GM12878 (cell line): Measurements from ENCODE around the gene SORBS1.

Source experiments
- EP300 ChIP-seq, 2 experiments: fragments of 150-350 bp in 1 of 2; IDR thresholded peaks; 2 replicates each; pipeline ENCODE4 v1.6.1; 2011 to 2012; ENCODE audit warnings: low read depth in 2 of 2, low read length in 2 of 2, borderline replicate concordance in 1 of 2, improper control_type of control experiment in 1 of 2, inconsistent platforms in 1 of 2; ENCODE audit not compliant: control insufficient read depth in 1 of 2
- MEF2A ChIP-seq: IDR thresholded peaks from 2 replicates; pipeline ENCODE4 v1.6.1; 2011; ENCODE audit warnings: low read depth, mild to moderate bottlenecking, low read length, moderate library complexity; ENCODE audit not compliant: insufficient read depth
- POLR2A ChIP-seq: IDR thresholded peaks from 2 replicates; pipeline ENCODE4 v1.6.1; 2011; ENCODE audit warnings: low read depth, mild to moderate bottlenecking, low read length
- RCOR1 ChIP-seq: conservative IDR thresholded peaks from 2 replicates; pipeline ENCODE4 v1.6.1; 2012; ENCODE audit warnings: low read depth, low read length, improper control_type of control experiment
- SPI1 ChIP-seq: IDR thresholded peaks from 2 replicates; pipeline ENCODE4 v1.6.1; 2011; ENCODE audit warnings: low read depth, mild to moderate bottlenecking, low read length, moderate library complexity, borderline replicate concordance; ENCODE audit not compliant: insufficient read depth
- SRF ChIP-seq, 2 experiments: IDR thresholded peaks; 2 replicates each; pipeline ENCODE4 v1.6.1; 2011; ENCODE audit warnings: low read depth in 2 of 2, low read length in 2 of 2, mild to moderate bottlenecking in 1 of 2, moderate library complexity in 1 of 2
- TBL1XR1 ChIP-seq: IDR thresholded peaks from 2 replicates; pipeline ENCODE4 v1.6.1; 2012; ENCODE audit warnings: low read depth, low read length, improper control_type of control experiment
- ZSCAN29 ChIP-seq: fragments of 450-650 bp; IDR thresholded peaks from 2 replicates; pipeline ENCODE4 v1.6.1; 2017; ENCODE audit warnings: mild to moderate bottlenecking, moderate library complexity
- TF ChIP-seq, protein P1 (sequence below): IDR thresholded peaks from 2 replicates; pipeline ENCODE4 v1.6.1; 2012; ENCODE audit warnings: mild to moderate bottlenecking, low read depth, low read length
- TF ChIP-seq, protein P2 (sequence below), 3 experiments: IDR thresholded peaks in 2 of 3; conservative IDR thresholded peaks in 1 of 3; 2 replicates each; pipeline ENCODE4 v1.5.1; 2011; ENCODE audit warnings: low read depth in 3 of 3, low read length in 3 of 3, mild to moderate bottlenecking in 3 of 3, control low read depth in 2 of 3, moderate library complexity in 2 of 3, inconsistent platforms in 1 of 3, mixed read lengths in 1 of 3; ENCODE audit not compliant: control insufficient read depth in 2 of 3, insufficient read depth in 1 of 3; ENCODE audit errors: extremely low read depth in 1 of 3

DNA sequence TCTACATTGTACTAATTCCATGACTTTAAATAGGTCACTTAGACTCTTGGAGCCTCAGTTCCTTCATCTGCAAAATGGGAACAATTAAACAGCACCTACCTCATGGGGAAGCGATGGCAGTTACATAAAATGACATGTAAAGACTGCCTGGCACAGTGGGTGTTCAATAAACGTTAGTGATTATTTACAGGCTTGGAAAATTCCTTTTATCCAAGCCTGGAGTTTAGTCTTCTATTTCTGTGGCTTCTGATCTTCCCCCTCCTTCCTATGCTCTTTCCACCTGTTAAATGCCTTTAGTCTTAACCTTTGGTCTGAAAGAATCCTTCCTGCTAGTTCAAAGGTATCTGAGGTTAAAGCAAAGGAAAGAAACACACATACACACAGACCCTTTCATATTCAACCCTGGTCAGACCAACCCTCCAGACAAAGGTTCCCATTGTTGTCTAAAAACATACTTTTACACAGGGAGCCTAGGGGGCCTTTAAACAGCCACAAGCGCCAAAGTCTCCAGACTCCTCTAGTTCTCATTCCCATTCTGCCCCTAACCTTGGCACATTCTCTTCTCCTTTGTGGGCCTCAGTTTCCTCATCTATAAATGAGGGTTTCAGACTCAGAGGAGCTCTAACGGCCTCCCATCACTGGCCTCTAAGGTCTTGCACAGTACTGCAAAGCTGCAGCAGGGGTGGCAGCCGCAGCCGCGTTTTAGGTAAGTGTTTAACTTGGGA lies 21.4 kb downstream of the SORBS1 start:
- TF ChIP-seq ZSCAN29 (no peak), SRF (IDR thresholded peaks at IDR 0.05; ENCODE audit: low read depth in 2 of 2, low read length in 2 of 2) (no peak), TBL1XR1 (no peak), SPI1 (no peak), RCOR1 (no peak), POLR2A (no peak), EP300 (IDR thresholded peaks at IDR 0.05; ENCODE audit: borderline replicate concordance in 1 of 2, control insufficient read depth in 1 of 2, low read depth in 2 of 2, low read length in 2 of 2) (no peak), MEF2A (no peak)
- TF ChIP-seq, protein P1, sequence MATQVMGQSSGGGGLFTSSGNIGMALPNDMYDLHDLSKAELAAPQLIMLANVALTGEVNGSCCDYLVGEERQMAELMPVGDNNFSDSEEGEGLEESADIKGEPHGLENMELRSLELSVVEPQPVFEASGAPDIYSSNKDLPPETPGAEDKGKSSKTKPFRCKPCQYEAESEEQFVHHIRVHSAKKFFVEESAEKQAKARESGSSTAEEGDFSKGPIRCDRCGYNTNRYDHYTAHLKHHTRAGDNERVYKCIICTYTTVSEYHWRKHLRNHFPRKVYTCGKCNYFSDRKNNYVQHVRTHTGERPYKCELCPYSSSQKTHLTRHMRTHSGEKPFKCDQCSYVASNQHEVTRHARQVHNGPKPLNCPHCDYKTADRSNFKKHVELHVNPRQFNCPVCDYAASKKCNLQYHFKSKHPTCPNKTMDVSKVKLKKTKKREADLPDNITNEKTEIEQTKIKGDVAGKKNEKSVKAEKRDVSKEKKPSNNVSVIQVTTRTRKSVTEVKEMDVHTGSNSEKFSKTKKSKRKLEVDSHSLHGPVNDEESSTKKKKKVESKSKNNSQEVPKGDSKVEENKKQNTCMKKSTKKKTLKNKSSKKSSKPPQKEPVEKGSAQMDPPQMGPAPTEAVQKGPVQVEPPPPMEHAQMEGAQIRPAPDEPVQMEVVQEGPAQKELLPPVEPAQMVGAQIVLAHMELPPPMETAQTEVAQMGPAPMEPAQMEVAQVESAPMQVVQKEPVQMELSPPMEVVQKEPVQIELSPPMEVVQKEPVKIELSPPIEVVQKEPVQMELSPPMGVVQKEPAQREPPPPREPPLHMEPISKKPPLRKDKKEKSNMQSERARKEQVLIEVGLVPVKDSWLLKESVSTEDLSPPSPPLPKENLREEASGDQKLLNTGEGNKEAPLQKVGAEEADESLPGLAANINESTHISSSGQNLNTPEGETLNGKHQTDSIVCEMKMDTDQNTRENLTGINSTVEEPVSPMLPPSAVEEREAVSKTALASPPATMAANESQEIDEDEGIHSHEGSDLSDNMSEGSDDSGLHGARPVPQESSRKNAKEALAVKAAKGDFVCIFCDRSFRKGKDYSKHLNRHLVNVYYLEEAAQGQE: no peak
- TF ChIP-seq, protein P2, sequence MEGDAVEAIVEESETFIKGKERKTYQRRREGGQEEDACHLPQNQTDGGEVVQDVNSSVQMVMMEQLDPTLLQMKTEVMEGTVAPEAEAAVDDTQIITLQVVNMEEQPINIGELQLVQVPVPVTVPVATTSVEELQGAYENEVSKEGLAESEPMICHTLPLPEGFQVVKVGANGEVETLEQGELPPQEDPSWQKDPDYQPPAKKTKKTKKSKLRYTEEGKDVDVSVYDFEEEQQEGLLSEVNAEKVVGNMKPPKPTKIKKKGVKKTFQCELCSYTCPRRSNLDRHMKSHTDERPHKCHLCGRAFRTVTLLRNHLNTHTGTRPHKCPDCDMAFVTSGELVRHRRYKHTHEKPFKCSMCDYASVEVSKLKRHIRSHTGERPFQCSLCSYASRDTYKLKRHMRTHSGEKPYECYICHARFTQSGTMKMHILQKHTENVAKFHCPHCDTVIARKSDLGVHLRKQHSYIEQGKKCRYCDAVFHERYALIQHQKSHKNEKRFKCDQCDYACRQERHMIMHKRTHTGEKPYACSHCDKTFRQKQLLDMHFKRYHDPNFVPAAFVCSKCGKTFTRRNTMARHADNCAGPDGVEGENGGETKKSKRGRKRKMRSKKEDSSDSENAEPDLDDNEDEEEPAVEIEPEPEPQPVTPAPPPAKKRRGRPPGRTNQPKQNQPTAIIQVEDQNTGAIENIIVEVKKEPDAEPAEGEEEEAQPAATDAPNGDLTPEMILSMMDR (IDR thresholded peaks at IDR 0.05 in 2 of 3, conservative IDR thresholded peaks at IDR 0.05 in 1 of 3; ENCODE audit: control insufficient read depth in 2 of 3, extremely low read depth in 1 of 3, insufficient read depth in 1 of 3, low read depth in 3 of 3, low read length in 3 of 3): no peak
